Activated CD4-positive, alpha-beta T cell treated with anti-CD3 and anti-CD28 coated beads, Interleukin-2, Interleukin-4, amounts not matched to agents 100 ng/mL and 50 ng/mL, durations not matched to agents 16 hours and 8 hours (primary cell): ENCODE results near the gene TCP11X1.
"Not testable (repeated sequence)": the region's sequence is repeated elsewhere in the genome, so short reads cannot be mapped to it uniquely, and the experiment has no call there.

ENCODE experiments used
- DNase-seq: peaks from one replicate; pipeline ENCODE4 v3.0.0-alpha.2; 2020; ENCODE audit warnings: low spot score

The TCP11X1 gene

GRCh38 chrX:102214986-102215385 is at the start of gene TCP11X1:
Gene TCP11X1 (plus strand): TSS chrX:102215301.
- not testable (repeated sequence) for DNase-seq

GRCh38 chrX:102185967-102186720 is 29.0 kb upstream of the TCP11X1 start:
- no peak for DNase-seq

- DNase-seq, result not testable (repeated sequence)
Measured at GRCh38 chrX:102207940-102208339, 7.2 kb upstream of the TCP11X1 start.

- DNase-seq, result not testable (repeated sequence)
Measured at GRCh38 chrX:102216497-102216896, 1.4 kb downstream of the TCP11X1 start.

GRCh38 chrX:102235678-102236077 is 20.6 kb downstream of the TCP11X1 start:
- DNase-seq, result not testable (repeated sequence)

- DNase-seq, result not testable (repeated sequence)
Measured at GRCh38 chrX:102240265-102240664, 25.2 kb downstream of the TCP11X1 start.

GRCh38 chrX:102246893-102247292 is 31.8 kb downstream of the TCP11X1 start, which contains the start of gene NXF2:
Gene NXF2 (plus strand): TSS chrX:102247167. CDS start chrX:102307079, 59,912 bp downstream.
- DNase-seq, result not testable (repeated sequence)

GRCh38 chrX:102272231-102272630 is 57.1 kb downstream of the TCP11X1 start:
- not testable (repeated sequence) for DNase-seq
